Measurements from ENCODE around the gene PSKH1. TPM values are rescaled to one million over a fixed set of nuclear protein-coding genes. Genes with fewer than 3 reads are reported as not detected.

Gene PSKH1
- 10.7 and 11.0 TPM in 2 replicates for total RNA-seq

DNA sequence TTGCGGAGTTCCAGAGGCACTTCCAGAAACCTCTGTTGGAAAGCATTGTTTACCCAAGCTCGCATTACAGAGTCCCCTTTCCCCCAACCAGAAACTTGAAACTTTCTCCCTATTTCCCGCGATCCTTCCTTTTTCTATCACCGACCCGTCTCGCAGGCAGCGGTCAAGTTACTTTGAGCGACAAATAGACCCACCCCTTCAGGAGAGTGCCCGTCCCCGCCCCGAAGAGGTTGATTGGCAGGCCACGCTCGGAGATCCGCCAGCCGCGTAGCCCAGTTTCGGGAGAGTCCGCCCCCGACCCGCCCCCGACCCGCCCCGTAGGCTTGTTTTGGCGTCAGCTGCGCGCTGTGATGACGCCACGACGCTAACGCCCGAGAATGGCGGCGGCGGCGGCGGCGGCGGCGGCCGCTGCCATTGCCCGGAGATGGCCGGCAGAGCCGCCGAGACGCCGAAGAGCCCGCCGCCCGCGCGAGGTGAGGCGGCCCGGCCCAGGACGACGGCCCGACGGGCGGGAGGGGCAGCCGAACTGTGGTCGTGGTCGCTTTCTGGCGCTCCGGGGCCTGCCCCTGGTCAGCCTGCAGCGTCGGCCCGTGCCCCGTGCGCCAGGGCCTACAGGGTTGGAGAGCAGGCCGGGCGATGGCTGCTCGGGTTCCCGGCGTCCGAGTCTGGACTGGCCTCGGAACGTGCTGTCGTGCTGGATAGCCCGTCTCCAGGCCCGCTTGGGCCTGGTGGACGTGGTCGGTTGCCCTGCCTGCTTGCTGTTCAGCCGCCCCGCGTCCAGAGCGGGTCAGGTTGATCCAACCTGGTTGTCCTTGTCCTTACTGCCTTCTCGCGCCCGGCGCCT lies at the start of gene PSKH1:
Gene PSKH1 (plus strand): TSS at position 356 of the 844 bp plus-strand sequence. CDS start 15,496 bp downstream, outside the sequence.

GRCh38 chr16:67846320-67847063 lies 46.6 kb upstream of the PSKH1 start, which contains the start of gene NUTF2:
Gene NUTF2 (plus strand): TSS chr16:67846933. CDS start chr16:67865131, 18,198 bp downstream.

DNA sequence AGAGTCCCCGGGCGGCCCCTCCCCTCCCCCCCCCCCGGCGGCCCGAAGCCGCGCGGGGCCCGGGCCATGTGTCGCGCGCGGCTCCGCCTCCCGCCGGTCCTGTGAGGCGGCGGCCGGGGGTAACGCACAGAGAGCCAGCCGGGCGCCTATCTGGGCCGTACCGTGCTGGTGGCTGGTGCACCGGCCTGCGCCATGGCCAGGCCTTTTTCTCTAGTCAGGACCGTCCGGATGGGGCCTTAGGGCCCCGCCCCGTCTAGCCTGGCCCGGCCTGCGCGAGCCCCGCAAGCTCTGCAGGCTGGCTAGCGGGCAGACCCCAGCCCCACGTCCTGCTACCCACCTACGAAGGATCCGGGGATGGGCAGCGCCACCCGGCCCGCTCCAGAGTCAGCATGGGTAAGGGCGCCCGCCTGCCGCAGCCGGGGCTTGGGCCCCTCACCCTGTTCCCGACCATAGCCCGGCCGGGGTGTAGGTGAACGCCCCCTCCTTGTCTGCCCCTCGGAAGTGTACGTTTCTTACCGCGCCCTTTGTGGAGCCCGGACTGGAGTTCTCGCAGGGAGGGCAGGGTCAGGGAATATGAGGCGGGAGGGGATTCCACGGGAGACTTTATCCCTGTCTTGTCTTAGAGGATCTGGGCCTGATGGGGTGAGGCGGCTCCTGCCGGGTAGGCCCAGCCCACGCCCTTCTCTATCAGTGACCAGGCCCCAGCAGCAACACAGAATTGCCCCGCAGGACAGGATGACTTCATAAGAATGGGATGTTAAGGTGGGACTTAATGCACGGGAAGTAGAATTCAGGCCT lies 45.8 kb upstream of the PSKH1 start, which contains the start of gene CENPT:
Gene CENPT (minus strand): TSS at position 630 of the 798 bp plus-strand sequence. CDS start 13,834 bp downstream, outside the sequence.

GRCh38 chr16:67872631-67873434 lies 20.2 kb upstream of the PSKH1 start, which contains the start of gene EDC4:
Gene EDC4 (plus strand): TSS chr16:67873052. CDS start chr16:67873262, 210 bp downstream.

GRCh38 chr16:67884684-67885083 lies 8.4 kb upstream of the PSKH1 start, which contains the start of gene NRN1L:
Gene NRN1L (plus strand): TSS chr16:67884885. CDS start chr16:67884904, 19 bp downstream.

GRCh38 chr16:67931712-67932461 lies 38.8 kb downstream of the PSKH1 start, which contains the start of gene CTRL:
Gene CTRL (minus strand): TSS chr16:67931862. CDS start chr16:67931852, 10 bp downstream.

DNA sequence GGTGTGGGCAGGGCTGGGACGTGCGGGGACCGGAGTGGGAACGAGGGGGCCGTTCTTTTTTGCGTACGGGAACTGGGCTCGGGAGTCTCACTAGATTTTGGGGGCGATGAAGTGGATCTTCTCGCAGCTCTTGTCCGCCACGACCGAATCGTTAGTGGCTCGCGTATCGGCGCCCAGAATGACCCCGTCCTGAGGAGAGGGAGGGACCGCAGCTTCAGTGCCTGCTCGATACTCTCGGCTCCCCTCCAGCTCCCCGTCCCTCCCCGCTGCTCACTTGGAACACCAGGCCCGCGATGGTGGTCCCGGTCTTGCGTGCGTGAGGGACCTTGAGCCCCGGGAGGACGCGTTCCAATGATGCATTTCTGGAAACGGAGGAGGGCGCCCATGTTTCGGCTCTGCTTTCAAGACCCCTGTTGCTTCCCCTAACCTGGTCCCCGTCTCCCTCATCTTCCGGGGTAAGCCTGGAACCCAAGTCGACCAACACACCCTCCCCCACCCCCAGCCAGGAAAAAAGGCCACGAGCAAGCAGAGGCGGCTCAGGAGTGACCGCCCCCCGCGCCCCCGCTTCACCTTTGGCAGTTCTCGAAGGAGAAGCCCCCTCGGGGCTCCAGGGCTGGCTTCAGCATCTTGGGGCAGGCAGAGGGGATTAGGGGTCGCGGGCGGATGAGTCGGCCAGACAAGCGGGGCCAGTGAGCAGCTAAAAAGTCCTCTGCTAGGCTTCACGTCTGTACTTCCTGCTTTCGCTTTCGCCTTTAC lies 43.2 kb downstream of the PSKH1 start, which contains the start of gene PSMB10:
Gene PSMB10 (minus strand): TSS at position 727 of the 756 bp plus-strand sequence. CDS start 101 bp downstream, at position 626.

GRCh38 chr16:67943619-67944504 lies 50.8 kb downstream of the PSKH1 start, which contains the start of gene LCAT:
Gene LCAT (minus strand): TSS chr16:67944120. CDS start chr16:67944101, 19 bp downstream.

GRCh38 chr16:67968400-67969253 lies 75.6 kb downstream of the PSKH1 start, which contains the start of gene SLC12A4:
Gene SLC12A4 (minus strand): TSS chr16:67968637. CDS start chr16:67968553, 84 bp downstream.

Other genes with a start within 250 kb of the PSKH1 start
- 0.90 and 1.5 TPM in 2 replicates for gene CARMIL2, start 248.1 kb upstream of the PSKH1 start, total RNA-seq
- 13.0 and 25.4 TPM in 2 replicates for gene ACD, start 233.0 kb upstream of the PSKH1 start, total RNA-seq
- 0.90 TPM in 1 of 2 replicates, not detected in the other for gene PARD6A, start 232.3 kb upstream of the PSKH1 start, total RNA-seq
- 12.8 and 14.4 TPM in 2 replicates for gene ENKD1, start 226.5 kb upstream of the PSKH1 start, total RNA-seq
- gene C16orf86, start 226.4 kb upstream of the PSKH1 start, total RNA-seq: 2.8 and 6.0 TPM in 2 replicates
- gene GFOD2, start 173.9 kb upstream of the PSKH1 start, total RNA-seq: 7.9 and 15.2 TPM in 2 replicates
- 4.5 and 5.8 TPM in 2 replicates for gene RANBP10, start 86.7 kb upstream of the PSKH1 start, total RNA-seq
- gene TSNAXIP1, start 86.4 kb upstream of the PSKH1 start, total RNA-seq: 0.54 and 0.97 TPM in 2 replicates
- 15.4 and 22.6 TPM in 2 replicates for gene THAP11, start 50.9 kb upstream of the PSKH1 start, total RNA-seq
- gene NUTF2, start 46.3 kb upstream of the PSKH1 start, total RNA-seq: 96.6 and 177 TPM in 2 replicates
- 32.6 and 42.4 TPM in 2 replicates for gene CENPT, start 45.6 kb upstream of the PSKH1 start, total RNA-seq
- gene EDC4, start 20.2 kb upstream of the PSKH1 start, total RNA-seq: 27.2 and 28.3 TPM in 2 replicates
- gene NRN1L, start 8.4 kb upstream of the PSKH1 start, total RNA-seq: not detected in 2 replicates
- 0.18 and 0.81 TPM in 2 replicates for gene CTRL, start 38.6 kb downstream of the PSKH1 start, total RNA-seq
- 40.4 and 57.8 TPM in 2 replicates for gene PSMB10, start 43.6 kb downstream of the PSKH1 start, total RNA-seq
- gene LCAT, start 50.9 kb downstream of the PSKH1 start, total RNA-seq: 8.1 and 12.5 TPM in 2 replicates
- 46.4 and 58.3 TPM in 2 replicates for gene SLC12A4, start 75.4 kb downstream of the PSKH1 start, total RNA-seq
- gene DPEP3, start 87.2 kb downstream of the PSKH1 start, total RNA-seq: not detected in 2 replicates
- not detected in 2 replicates for gene DPEP2, start 106.2 kb downstream of the PSKH1 start, total RNA-seq
- not detected in 2 replicates for gene DPEP2NB, start 122.7 kb downstream of the PSKH1 start, total RNA-seq
- gene DDX28, start 130.0 kb downstream of the PSKH1 start, total RNA-seq: 3.2 and 6.3 TPM in 2 replicates
- gene DUS2, start 130.0 kb downstream of the PSKH1 start, total RNA-seq: 14.7 and 19.5 TPM in 2 replicates
- gene NFATC3, start 192.1 kb downstream of the PSKH1 start, total RNA-seq: 17.5 and 20.3 TPM in 2 replicates

Measured in cardiac atrium fibroblast (primary cell).